Activated naive CD8-positive, alpha-beta T cell treated with anti-CD3 and anti-CD28 coated beads, Interleukin-2, amount 50 U/mL, for 24 hours (primary cell): ENCODE data around the gene GNB1.

Experiments used
- ATAC-seq: fragments of 150-1000 bp; cut with Tn5 transposase; one replicate; pipeline ENCODE4 v1.10.0; 2021
- DNase-seq: peaks from one replicate; pipeline ENCODE4 v3.0.0; 2021
- H3K27ac Mint-ChIP-seq: one replicate; pipeline ENCODE4 v1.8.0; 2021; ENCODE audit warnings: mild to moderate bottlenecking, mixed read lengths
- H3K27me3 Mint-ChIP-seq: one replicate; pipeline ENCODE4 v1.8.0; 2021; ENCODE audit warnings: mixed read lengths
- H3K36me3 Mint-ChIP-seq: one replicate; pipeline ENCODE4 v1.8.0; 2021; ENCODE audit warnings: low read depth, mixed read lengths
- H3K4me1 Mint-ChIP-seq: one replicate; pipeline ENCODE4 v1.8.0; 2021; ENCODE audit warnings: mixed read lengths
- H3K4me3 Mint-ChIP-seq: one replicate; pipeline ENCODE4 v1.8.0; 2021; ENCODE audit warnings: mild to moderate bottlenecking, moderate library complexity, mixed read lengths
- H3K9me3 Mint-ChIP-seq: one replicate; pipeline ENCODE4 v1.8.0; 2021; ENCODE audit warnings: mixed read lengths

Gene GNB1

GRCh38 chr1:1779320-1779675 is 111.6 kb downstream of the GNB1 start:
- Mint-ChIP-seq H3K36me3 (peaks cover 10% of the 10 kb centered on the region), H3K9me3 (no peaks in the 10 kb centered on the region), H3K4me1 (peaks cover 79% of the 10 kb centered on the region), H3K4me3 (peak overlapping the region; percentile 68), H3K27ac (peak overlapping the region; percentile 84), H3K27me3 (peaks cover 2% of the 10 kb centered on the region)
- ATAC-seq (no peak), DNase-seq (peak; percentile 17)

GRCh38 chr1:1778663-1779319 is 112.1 kb downstream of the GNB1 start:
- Mint-ChIP-seq H3K4me3 (peak overlapping the region; percentile 68), H3K27me3 (peaks cover 2% of the 10 kb centered on the region), H3K36me3 (peaks cover 11% of the 10 kb centered on the region), H3K27ac (peak overlapping the region; percentile 84), H3K4me1 (peaks cover 79% of the 10 kb centered on the region), H3K9me3 (no peaks in the 10 kb centered on the region)
- ATAC-seq (peak; percentile 75), DNase-seq (peak; percentile 86)

GRCh38 chr1:1777950-1778662 is 112.8 kb downstream of the GNB1 start, which contains the start of gene NADK:
NADK (minus strand) TSS chr1:1778470; CDS start chr1:1765406, 13,064 bp downstream.
- DNase-seq: peak; percentile 77

GRCh38 chr1:1777583-1777899 is 113.3 kb downstream of the GNB1 start:
- no peaks in the 10 kb centered on the region for H3K9me3 Mint-ChIP-seq
- H3K4me3 Mint-ChIP-seq: peak overlapping the region; percentile 88
- ATAC-seq (no peak), DNase-seq (no peak)
- peaks cover 15% of the 10 kb centered on the region for H3K36me3 Mint-ChIP-seq
- peaks cover 2% of the 10 kb centered on the region for H3K27me3 Mint-ChIP-seq
- peaks cover 66% of the 10 kb centered on the region for H3K4me1 Mint-ChIP-seq
- peak overlapping the region; percentile 91 for H3K27ac Mint-ChIP-seq

More at GRCh38 chr1:1777950-1778662, 112.8 kb downstream of the GNB1 start, which contains the start of gene NADK:
- H3K27me3 Mint-ChIP-seq: peaks cover 2% of the 10 kb centered on the region
- peak within 1 kb of the TSS; percentile 88 for H3K4me3 Mint-ChIP-seq
- H3K9me3 Mint-ChIP-seq: no peaks in the 10 kb centered on the region
- peak; percentile 35 for ATAC-seq
- peaks cover 72% of the 10 kb centered on the region for H3K4me1 Mint-ChIP-seq
- H3K27ac Mint-ChIP-seq: peak within 1 kb of the TSS; percentile 91
- peaks cover 13% of the 10 kb centered on the region for H3K36me3 Mint-ChIP-seq

GRCh38 chr1:1776672-1777582 is 114.0 kb downstream of the GNB1 start:
- Mint-ChIP-seq H3K9me3 (no peaks in the 10 kb centered on the region), H3K36me3 (peaks cover 21% of the 10 kb centered on the region), H3K27me3 (peaks cover 2% of the 10 kb centered on the region), H3K4me1 (peaks cover 62% of the 10 kb centered on the region), H3K27ac (peak overlapping the region; percentile 91), H3K4me3 (peak overlapping the region; percentile 88)
- ATAC-seq (no peak), DNase-seq (no peak)

- no peak for DNase-seq
- Mint-ChIP-seq H3K4me1 (peaks cover 53% of the 10 kb centered on the region), H3K36me3 (peaks cover 31% of the 10 kb centered on the region), H3K27me3 (peaks cover 2% of the 10 kb centered on the region), H3K27ac (peak overlapping the region; percentile 59), H3K9me3 (no peaks in the 10 kb centered on the region), H3K4me3 (peak overlapping the region; percentile 88)
- no peak for ATAC-seq
Observed at GRCh38 chr1:1775327-1776226, 115.3 kb downstream of the GNB1 start.

GRCh38 chr1:1773874-1774273 is 117.0 kb downstream of the GNB1 start:
- peaks cover 40% of the 10 kb centered on the region for H3K36me3 Mint-ChIP-seq
- H3K27ac Mint-ChIP-seq: no peak overlapping the region
- H3K9me3 Mint-ChIP-seq: no peaks in the 10 kb centered on the region
- H3K4me1 Mint-ChIP-seq: peaks cover 36% of the 10 kb centered on the region
- DNase-seq (no peak), ATAC-seq (no peak)
- H3K4me3 Mint-ChIP-seq: no peak overlapping the region
- peaks cover 2% of the 10 kb centered on the region for H3K27me3 Mint-ChIP-seq

- ATAC-seq (no peak), DNase-seq (no peak)
- no peaks in the 10 kb centered on the region for H3K27me3 Mint-ChIP-seq
- peaks cover 46% of the 10 kb centered on the region for H3K36me3 Mint-ChIP-seq
- no peak overlapping the region for H3K4me3 Mint-ChIP-seq
- H3K4me1 Mint-ChIP-seq: peaks cover 20% of the 10 kb centered on the region
- no peak overlapping the region for H3K27ac Mint-ChIP-seq
- no peaks in the 10 kb centered on the region for H3K9me3 Mint-ChIP-seq
Observed at GRCh38 chr1:1771096-1771495, 119.8 kb downstream of the GNB1 start.

GRCh38 chr1:1770102-1770501 is 120.8 kb downstream of the GNB1 start:
- Mint-ChIP-seq H3K4me3 (no peak overlapping the region), H3K36me3 (peaks cover 44% of the 10 kb centered on the region)

GRCh38 chr1:1768249-1768992 is 122.5 kb downstream of the GNB1 start:
- H3K36me3 Mint-ChIP-seq: peaks cover 43% of the 10 kb centered on the region
- no peak overlapping the region for H3K27ac Mint-ChIP-seq

More at GRCh38 chr1:1770102-1770501, 120.8 kb downstream of the GNB1 start:
- H3K27ac Mint-ChIP-seq: no peak overlapping the region
- H3K4me1 Mint-ChIP-seq: peaks cover 10% of the 10 kb centered on the region
- H3K27me3 Mint-ChIP-seq: no peaks in the 10 kb centered on the region
- no peaks in the 10 kb centered on the region for H3K9me3 Mint-ChIP-seq
- no peak for ATAC-seq
- no peak for DNase-seq

GRCh38 chr1:1764876-1765470 is 125.9 kb downstream of the GNB1 start:
- Mint-ChIP-seq H3K36me3 (peaks cover 32% of the 10 kb centered on the region), H3K4me1 (no peaks in the 10 kb centered on the region), H3K4me3 (no peak overlapping the region), H3K9me3 (no peaks in the 10 kb centered on the region), H3K27ac (no peak overlapping the region), H3K27me3 (no peaks in the 10 kb centered on the region)
- no peak for DNase-seq
- no peak for ATAC-seq

More at GRCh38 chr1:1768249-1768992, 122.5 kb downstream of the GNB1 start:
- ATAC-seq: no peak
- no peak overlapping the region for H3K4me3 Mint-ChIP-seq
- no peaks in the 10 kb centered on the region for H3K9me3 Mint-ChIP-seq
- H3K27me3 Mint-ChIP-seq: no peaks in the 10 kb centered on the region
- DNase-seq: no peak
- H3K4me1 Mint-ChIP-seq: peaks cover 4% of the 10 kb centered on the region

GRCh38 chr1:1763657-1764621 is 126.9 kb downstream of the GNB1 start:
- no peaks in the 10 kb centered on the region for H3K4me1 Mint-ChIP-seq
- peaks cover 30% of the 10 kb centered on the region for H3K36me3 Mint-ChIP-seq
- ATAC-seq: no peak
- H3K9me3 Mint-ChIP-seq: no peaks in the 10 kb centered on the region
- no peak overlapping the region for H3K27ac Mint-ChIP-seq
- H3K4me3 Mint-ChIP-seq: no peak overlapping the region
- H3K27me3 Mint-ChIP-seq: no peaks in the 10 kb centered on the region
- no peak for DNase-seq
